HepG2 (cell line): ENCODE data around the gene SLC12A3.

Experiments used
- EEA1 ChIP-seq: sonication (generic); formaldehyde crosslinking; IDR thresholded peaks from 2 replicates; pipeline ENCODE4 v1.5.1; 2020; ENCODE audit warnings: mild to moderate bottlenecking, missing genetic modification reagents, borderline replicate concordance
- FOXJ3 ChIP-seq: sonication (generic); formaldehyde crosslinking; IDR thresholded peaks from 2 replicates; pipeline ENCODE4 v1.4.0; 2020; ENCODE audit warnings: missing genetic modification reagents, mild to moderate bottlenecking, borderline replicate concordance
- HES4 ChIP-seq: sonication (generic); formaldehyde crosslinking; IDR thresholded peaks from 2 replicates; pipeline ENCODE4 v1.9.0; 2021; ENCODE audit warnings: mild to moderate bottlenecking, missing genetic modification reagents, borderline replicate concordance
- KDM5B ChIP-seq: sonication (generic); formaldehyde crosslinking; IDR thresholded peaks from 2 replicates; pipeline ENCODE4 v1.4.0; 2020; ENCODE audit warnings: missing genetic modification reagents, mild to moderate bottlenecking, borderline replicate concordance
- POLR2A ChIP-seq, 2 experiments: IDR thresholded peaks; 2 replicates each; pipeline ENCODE4 v1.6.1; 2011; ENCODE audit warnings: low read depth in 2 of 2, low read length in 2 of 2, mild to moderate bottlenecking in 1 of 2, moderate library complexity in 1 of 2; ENCODE audit not compliant: insufficient read depth in 1 of 2
- REST ChIP-seq, 2 experiments: IDR thresholded peaks; 2 replicates each; pipeline ENCODE4 v1.6.1; 2011 to 2012; ENCODE audit warnings: low read length in 2 of 2, borderline replicate concordance in 1 of 2, low read depth in 1 of 2, mild to moderate bottlenecking in 1 of 2, moderate library complexity in 1 of 2
- RORA ChIP-seq: sonication (generic); formaldehyde crosslinking; IDR thresholded peaks from 2 replicates; pipeline ENCODE4 v1.5.0; 2020; ENCODE audit warnings: mild to moderate bottlenecking, missing genetic modification reagents, moderate library complexity
- SALL1 ChIP-seq: sonication (generic); formaldehyde crosslinking; IDR thresholded peaks from 2 replicates; pipeline ENCODE4 v1.8.0; 2022; ENCODE audit warnings: mild to moderate bottlenecking, missing genetic modification reagents
- SYNCRIP ChIP-seq: fragments of 200-400 bp; formaldehyde crosslinking; IDR thresholded peaks from 2 replicates; pipeline ENCODE4 v1.6.1; 2018; ENCODE audit warnings: mild to moderate bottlenecking, low read depth, low read length; ENCODE audit not compliant: insufficient read depth
- ZNF232 ChIP-seq: sonication (generic); formaldehyde crosslinking; IDR thresholded peaks from 2 replicates; pipeline ENCODE4 v1.4.0; 2020; ENCODE audit warnings: missing genetic modification reagents, borderline replicate concordance
- ZNF382 ChIP-seq: sonication (generic); formaldehyde crosslinking; IDR thresholded peaks from 2 replicates; pipeline ENCODE4 v1.5.0; 2020; ENCODE audit warnings: missing genetic modification reagents, mild to moderate bottlenecking, borderline replicate concordance
- ZNF407 ChIP-seq: sonication (generic); formaldehyde crosslinking; IDR thresholded peaks from one replicate; pipeline ENCODE4 v1.5.1; 2020; ENCODE audit warnings: mild to moderate bottlenecking, missing genetic modification reagents; ENCODE audit errors: not compliant biosample characterization
- ZNF550 ChIP-seq: sonication (generic); formaldehyde crosslinking; IDR thresholded peaks from 2 replicates; pipeline ENCODE4 v1.4.0; 2020; ENCODE audit warnings: mild to moderate bottlenecking, missing genetic modification reagents, borderline replicate concordance

DNA sequence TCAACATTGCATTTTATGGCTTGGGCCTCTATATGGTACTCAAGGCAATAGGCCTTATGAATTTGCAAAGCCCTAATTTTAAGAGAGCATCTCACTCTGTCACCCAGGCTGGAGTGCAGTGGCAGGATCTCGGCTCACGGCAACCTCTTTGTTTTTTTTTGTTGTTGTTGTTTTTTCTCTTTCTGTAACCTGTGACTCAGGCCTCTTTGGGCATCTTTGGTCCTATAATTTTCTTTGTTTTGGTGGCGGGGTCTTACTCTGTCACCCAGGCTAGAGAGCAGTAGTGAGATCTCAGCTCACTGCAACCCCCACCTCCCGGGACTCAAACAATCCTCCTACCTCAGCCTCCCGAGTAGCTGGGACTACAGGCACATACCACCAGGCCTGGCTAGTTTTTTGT, 45.1 kb downstream of the SLC12A3 start:
- TF ChIP-seq REST (IDR thresholded peaks at IDR 0.05; ENCODE audit: borderline replicate concordance in 1 of 2, low read depth in 1 of 2, low read length in 2 of 2) = no peak
- TF ChIP-seq SYNCRIP = no peak
- TF ChIP-seq KDM5B = no peak
- no peak for TF ChIP-seq EEA1 (CRISPR knock-in tag)
- no peak for TF ChIP-seq ZNF407 (CRISPR knock-in tag)
- no peak for TF ChIP-seq ZNF382 (CRISPR knock-in tag)
- TF ChIP-seq FOXJ3 = no peak
- no peak for TF ChIP-seq POLR2A (IDR thresholded peaks at IDR 0.05; ENCODE audit: insufficient read depth in 1 of 2, low read depth in 2 of 2, low read length in 2 of 2)
- TF ChIP-seq ZNF550 (CRISPR knock-in tag) = no peak
- TF ChIP-seq SALL1 (CRISPR knock-in tag) = no peak
- TF ChIP-seq RORA (CRISPR knock-in tag) = no peak
- no peak for TF ChIP-seq ZNF232 (CRISPR knock-in tag)
- TF ChIP-seq HES4 (CRISPR knock-in tag) = no peak
